Dermis microvascular lymphatic vessel endothelial cell (primary cell): ENCODE measurements around the gene NRXN2. TPM values are rescaled to one million over a fixed set of nuclear protein-coding genes. Genes with fewer than 3 reads are reported as not detected.

Experiments used
- total RNA-seq: library from RNA; depleted of rRNA; stranded (reverse); fragments of >200 nt; gene quantifications from 2 replicates; pipeline ENCODE4 v1.2.1, GENCODE V29; 2014

Gene NRXN2
- total RNA-seq, 1 donor from 2014 or later, result not detected

Other genes with a start within 250 kb of the NRXN2 start
- not detected in 2 replicates for gene SLC22A11, start 167.3 kb downstream of the NRXN2 start, total RNA-seq
- not detected in 2 replicates for gene SLC22A12, start 132.0 kb downstream of the NRXN2 start, total RNA-seq
- gene RASGRP2, start 20.9 kb upstream of the NRXN2 start, total RNA-seq, result 1.8 and 2.7 TPM in 2 replicates
- gene PYGM, start 36.8 kb upstream of the NRXN2 start, total RNA-seq, result 0.13 TPM in 2 replicates
- gene SF1, start 55.3 kb upstream of the NRXN2 start, total RNA-seq, result 44.4 and 76.6 TPM in 2 replicates
- 34.4 and 50.7 TPM in 2 replicates for gene MAP4K2, start 80.0 kb upstream of the NRXN2 start, total RNA-seq
- gene MEN1, start 87.4 kb upstream of the NRXN2 start, total RNA-seq, result 10.8 and 21.1 TPM in 2 replicates
- gene CDC42BPG, start 121.5 kb upstream of the NRXN2 start, total RNA-seq, result 0.13 and 0.38 TPM in 2 replicates
- 30.3 and 39.2 TPM in 2 replicates for gene EHD1, start 155.4 kb upstream of the NRXN2 start, total RNA-seq
- 7.2 and 13.5 TPM in 2 replicates for gene ATG2A, start 194.0 kb upstream of the NRXN2 start, total RNA-seq
- 6.0 and 11.1 TPM in 2 replicates for gene PPP2R5B, start 201.5 kb upstream of the NRXN2 start, total RNA-seq
- not detected in 2 replicates for gene GPHA2, start 212.7 kb upstream of the NRXN2 start, total RNA-seq
- not detected in 2 replicates for gene MAJIN, start 248.9 kb upstream of the NRXN2 start, total RNA-seq